ENCODE results near the gene CPSF6.
"Not testable (repeated sequence)": the region's sequence is repeated elsewhere in the genome, so short reads cannot be mapped to it uniquely, and the experiment has no call there.

The CPSF6 gene, protein sequence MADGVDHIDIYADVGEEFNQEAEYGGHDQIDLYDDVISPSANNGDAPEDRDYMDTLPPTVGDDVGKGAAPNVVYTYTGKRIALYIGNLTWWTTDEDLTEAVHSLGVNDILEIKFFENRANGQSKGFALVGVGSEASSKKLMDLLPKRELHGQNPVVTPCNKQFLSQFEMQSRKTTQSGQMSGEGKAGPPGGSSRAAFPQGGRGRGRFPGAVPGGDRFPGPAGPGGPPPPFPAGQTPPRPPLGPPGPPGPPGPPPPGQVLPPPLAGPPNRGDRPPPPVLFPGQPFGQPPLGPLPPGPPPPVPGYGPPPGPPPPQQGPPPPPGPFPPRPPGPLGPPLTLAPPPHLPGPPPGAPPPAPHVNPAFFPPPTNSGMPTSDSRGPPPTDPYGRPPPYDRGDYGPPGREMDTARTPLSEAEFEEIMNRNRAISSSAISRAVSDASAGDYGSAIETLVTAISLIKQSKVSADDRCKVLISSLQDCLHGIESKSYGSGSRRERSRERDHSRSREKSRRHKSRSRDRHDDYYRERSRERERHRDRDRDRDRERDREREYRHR

DNA sequence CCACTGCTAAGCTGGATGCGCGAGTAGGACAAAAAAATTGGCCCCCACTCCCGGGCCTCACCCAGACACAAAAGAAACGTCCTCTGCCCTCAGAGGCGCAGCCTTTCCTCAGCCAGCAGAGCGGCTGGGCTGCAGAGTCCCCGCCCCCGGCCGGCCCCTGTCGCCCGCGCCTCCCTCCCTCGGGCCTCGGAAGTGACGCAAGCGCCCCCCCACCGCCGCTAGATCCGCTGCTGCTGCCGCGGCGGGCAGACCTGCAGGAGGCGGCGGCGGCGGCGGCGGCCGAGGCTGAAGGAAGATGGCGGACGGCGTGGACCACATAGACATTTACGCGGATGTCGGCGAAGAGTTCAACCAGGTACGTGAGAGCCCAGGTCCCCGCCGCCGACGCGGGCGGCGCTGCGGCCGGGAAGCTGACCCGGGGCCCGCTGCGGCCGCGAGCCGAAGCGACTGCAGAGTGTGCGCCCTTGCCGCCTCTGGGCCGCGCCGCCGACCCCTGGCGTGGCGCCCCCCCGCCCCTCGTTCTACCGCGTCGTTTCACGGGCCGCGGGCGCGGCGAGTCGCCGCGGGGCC is at the start of gene CPSF6:
CPSF6 (plus strand) TSS at position 218 of the 570 bp plus-strand sequence; CDS start at position 296, 78 bp downstream.
- peak; percentile 89 for DNase-seq

DNA sequence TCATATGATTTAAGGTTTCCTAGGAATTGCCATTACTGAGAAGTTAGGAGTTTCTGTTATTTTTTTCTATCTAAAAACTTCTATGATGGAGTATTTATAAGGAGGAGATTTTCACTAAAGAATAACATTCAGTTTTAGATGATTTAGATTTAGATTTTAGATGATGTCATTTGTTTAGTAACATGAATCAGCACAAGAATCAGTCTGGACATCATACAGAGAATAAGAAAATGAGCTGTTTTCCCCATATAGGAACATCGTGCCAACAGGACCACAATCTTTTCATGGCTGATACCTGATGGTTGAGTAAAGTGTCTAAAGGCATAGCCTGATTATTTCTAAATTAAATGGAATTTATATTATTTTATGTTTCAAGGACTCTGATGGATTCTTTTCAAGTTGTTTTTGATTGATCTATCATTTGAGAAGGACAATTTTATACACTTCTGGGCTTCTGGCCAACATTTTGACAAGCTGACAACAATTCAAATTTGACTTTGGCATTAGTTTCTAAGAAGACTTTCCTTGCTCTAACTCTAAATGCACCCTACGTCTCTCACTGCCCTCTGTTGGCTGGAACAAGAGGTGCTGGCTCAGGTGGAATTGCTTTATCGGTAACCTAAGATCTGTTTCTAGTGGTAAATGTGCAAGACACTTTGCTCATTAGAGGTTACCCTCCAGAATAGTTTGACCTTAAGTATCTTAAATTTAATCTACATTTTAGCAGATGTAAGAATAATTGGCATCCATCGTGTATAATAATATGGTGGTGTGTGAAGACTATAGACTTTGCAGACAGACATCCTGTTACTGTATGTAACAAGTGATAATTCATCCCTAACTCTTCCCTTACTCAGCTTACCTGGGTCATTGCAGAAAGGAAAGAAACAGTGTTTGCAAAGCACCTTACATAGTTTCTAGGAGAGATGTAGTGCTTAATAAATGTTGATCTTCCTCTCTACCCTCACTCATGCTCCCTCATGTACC is 42.8 kb upstream of the CPSF6 start:
- no peak for DNase-seq

DNA sequence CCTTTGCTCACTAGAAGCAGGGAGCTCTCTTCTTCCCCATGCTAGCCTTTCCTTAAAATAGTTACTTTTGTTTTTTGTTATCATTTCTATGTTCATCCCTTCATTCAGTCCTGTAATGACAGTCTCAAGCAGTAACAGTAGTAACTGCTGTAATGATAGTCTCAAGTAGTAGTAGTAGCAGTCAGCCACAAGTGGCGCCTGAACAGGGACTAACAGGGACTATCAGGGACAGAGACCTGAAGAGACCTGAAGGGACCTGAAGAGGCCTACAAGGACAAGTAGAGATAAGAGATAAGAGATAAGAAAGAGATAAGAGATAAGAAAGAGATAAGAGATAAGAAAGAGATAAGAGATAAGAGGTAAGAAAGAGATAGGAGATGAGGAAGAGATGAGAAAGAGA is 39.4 kb upstream of the CPSF6 start:
- not testable (repeated sequence) for DNase-seq

DNA sequence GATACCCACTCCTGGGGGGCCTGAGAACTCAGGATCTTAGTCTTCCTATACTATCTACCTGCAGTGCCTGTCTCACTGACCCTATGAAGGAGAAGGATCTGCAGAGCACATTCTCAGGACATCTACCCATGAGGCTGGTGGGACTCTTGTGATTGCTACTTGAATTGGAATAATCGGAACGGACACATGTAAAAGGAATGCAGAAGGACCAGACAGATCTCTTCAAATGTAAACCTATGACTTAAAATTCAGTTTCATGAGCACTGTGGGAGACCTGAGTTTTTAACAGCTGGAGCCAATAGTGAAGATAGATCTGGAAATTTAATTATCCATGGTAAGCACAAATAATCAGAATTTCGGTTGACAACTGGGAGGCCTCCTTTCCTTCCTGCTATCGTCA is 35.2 kb upstream of the CPSF6 start:
- DNase-seq, result no peak

DNA sequence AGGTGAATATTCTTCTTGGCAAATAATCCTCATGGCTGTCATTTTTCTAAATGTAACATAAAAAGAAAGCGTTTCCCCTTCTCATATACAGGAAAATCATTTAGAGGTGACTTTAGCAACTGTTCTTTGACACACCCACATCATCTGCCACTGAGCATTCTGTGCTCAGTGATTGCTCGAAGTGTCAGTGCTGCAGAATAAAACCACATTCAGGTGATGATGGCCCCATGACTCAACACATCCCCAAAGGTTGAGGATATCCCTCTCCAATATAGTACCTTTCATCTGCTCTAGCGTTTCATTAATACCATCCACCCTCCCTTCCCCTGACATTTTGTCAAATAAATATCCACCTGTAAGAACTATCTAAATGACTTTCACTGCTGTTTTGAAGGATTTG is 28.7 kb upstream of the CPSF6 start:
- no peak for DNase-seq

DNA sequence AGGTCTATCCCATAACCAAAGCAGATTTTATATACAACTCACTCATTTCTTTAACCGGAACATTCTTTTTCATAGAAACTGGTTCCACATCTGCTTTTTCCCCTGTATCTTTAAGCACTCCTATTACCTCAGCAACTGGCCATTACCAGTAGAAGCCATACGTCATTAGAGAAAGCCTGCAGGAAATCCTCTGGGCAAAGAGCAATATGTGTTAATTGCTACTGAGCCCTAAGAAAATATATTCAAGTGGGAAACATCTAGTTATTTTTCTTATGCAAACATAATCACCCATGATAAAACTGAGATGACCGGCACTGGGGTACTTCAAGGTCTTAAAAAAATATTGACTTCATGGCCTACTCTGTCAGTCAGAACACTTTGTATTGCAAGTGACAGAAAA is 28.2 kb upstream of the CPSF6 start:
- no peak for DNase-seq

DNA sequence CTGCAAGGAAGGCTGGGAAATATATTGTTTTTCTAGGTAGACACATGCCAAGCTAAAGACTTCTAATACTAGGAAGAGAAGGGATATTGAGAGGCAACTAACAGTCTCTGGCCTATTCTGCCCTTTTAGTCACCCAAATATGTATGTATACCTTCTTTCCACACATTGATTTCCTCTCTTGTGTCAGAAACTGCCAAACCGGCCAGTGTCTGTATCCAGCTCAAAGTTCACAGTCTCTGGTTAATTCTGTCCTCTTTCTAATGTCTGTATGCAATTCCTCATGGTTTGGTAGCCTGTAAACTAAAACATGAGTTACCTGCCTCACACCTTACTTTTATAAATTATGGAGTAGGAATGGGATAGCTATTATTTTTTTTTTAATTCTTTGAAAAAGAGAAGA is 25.2 kb upstream of the CPSF6 start:
- DNase-seq, result no peak

DNA sequence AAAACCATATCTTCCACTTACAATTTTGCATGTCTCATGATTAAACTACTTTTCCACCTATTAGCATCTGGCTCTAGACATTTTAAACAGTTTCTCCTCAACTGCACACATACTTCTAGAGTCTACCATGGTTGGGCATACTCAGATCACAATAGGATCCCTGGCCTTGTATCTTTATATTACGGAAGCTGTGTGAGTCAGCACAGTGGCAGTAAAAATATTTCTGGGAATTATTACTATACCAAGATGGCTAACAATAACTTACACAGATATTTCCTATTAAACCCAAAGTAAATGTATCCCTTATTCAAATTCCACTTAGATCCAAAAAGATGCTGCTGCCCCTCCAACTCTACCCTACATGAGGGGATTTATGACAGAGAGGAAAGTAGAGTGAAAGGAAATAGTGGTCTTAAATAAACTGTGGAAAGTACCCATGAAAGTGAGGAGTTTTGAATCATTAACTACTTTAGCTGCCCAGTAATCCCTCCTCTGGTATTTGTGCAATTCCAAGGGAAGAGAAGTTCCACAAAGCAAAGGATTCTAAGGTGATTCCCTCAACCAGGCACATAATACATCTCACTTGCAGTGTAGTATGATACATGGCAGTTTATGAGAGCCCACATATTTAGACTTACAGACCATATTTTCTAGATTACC is 14.0 kb upstream of the CPSF6 start:
- DNase-seq, result no peak

DNA sequence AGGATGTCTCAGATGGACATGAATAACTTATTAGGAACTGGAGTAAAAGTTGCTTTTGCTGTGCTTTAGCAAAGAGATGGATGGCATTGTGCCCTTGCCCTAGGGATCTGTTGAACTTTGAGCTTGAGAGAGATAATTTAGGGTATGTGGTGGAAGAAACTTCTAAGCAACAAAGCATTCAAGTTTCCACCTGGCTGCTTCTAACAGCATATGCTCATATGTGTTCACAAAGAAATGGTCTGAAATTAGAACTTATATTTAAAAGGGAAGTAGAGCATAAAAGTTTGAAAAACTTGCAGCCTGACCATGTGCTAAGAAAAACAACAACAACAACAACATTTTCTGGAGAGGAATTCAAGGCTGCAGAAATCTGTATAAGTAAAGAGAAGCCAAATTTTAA is 7.9 kb upstream of the CPSF6 start:
- no peak for DNase-seq

DNA sequence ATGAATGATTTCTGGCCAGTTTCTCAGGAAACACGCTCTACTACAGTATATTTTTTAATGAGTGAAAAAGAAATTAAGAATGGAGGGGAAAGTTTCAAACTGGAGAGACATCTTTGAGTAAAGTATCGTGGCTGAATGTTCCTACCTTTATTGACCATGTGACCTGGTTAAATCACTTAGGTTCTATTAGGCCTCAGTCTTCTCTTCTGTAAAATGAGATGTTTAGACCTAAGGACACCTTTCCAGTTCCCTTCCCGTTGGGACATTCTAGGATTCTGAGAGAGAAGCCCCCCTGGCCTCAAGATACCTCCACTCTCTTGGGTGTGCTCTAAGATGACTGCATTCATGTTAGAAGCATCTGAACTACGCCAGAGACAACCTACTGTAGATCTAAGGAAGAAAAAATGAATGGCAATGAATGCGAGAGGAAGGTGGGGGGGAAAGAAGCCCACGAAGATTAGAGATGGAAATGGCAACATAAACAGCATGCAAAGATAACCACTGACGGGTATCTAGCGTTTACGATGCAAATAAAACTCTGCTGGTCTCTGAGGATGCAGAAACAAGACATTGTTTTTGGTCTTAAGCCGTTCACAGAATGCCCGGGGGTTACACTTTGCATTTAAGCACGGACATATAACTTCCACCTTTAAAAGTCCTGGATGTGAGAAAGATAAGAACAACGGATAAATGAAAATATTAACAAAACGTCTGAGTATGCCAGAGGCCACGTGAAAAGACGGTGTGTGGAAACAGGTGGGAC is 599 bp upstream of the CPSF6 start:
- no peak for DNase-seq

DNA sequence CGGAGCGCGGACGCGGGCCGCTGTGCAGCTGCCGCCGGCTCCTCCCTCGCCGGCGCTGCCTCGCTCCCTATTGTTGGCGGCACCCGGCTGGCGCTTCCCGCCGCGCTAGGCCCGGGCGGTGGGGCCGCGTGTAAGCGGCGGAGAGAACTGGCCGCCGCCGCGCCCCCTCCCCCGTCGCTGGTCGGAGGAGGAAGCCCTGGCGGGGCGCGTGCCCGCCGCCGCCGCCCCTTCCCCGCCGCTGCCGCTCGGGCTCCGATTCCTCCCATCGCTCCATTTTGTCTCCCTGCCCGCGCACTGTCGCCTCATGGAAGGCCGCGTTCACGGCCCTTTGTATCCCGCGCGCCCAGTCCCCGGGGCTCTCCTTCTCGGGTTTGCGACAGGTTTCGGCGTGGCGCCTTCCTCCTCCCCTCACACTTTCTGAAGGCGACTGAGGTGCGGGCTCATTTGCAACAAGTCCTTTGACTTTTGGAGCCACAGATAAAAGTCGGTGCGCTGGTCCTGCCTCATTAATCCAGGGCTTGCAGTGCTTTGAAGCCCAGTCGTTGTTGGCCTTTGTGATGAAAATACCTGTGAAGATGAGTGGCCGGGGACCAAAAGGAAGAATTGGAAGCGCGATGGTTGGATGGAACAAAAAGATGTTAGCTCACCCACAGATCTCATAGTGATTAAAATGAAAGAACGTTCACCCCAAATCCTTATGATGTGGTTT is 707 bp downstream of the CPSF6 start:
- DNase-seq, result peak; percentile 38

DNA sequence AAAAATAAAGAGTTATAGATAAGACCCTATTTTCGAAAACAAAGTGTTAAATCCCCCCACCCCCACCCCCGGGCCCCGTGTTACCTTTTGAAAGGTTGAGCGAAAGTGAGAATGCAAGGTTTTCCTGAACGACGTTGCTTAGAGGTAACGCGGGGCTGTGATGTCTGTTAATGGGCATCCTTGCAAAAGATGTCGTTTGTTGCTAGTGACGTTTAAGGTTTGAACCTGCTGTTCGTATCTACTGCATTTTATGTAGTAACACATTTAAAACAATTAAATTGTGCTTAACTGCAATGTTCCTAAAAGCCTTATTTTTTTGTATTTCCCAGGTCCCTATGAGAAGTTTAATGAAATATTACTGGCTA is 1.2 kb downstream of the CPSF6 start:
- no peak for DNase-seq

DNA sequence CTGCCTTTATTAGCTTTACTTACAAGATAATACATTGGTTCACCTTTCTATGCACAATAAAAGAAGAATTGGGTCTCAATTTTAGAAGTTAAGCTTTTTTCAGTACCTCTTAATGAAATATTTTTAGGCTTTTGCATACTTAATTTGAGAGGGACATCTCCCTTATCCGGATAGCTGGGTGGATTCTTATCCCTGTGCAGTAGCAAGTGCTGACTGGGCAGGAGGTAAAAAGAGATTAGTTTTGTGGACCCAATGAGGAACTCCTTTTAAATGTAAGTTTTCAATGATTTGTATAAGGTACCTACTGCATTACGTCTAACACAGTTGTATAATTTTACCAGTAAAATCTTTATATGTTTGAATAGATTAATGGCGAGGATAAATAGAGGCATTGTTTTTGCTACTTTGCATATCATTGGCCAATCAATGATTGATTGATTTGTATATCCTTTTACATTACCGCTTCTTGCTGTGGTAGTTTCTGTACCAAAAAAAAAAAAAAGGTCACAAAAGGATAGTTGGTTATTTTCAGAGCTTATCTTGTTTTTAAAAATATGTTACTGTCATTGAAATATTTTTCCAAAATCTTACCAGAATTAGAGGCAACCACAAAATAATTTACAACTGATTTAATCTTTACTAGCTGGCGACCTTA is 2.2 kb downstream of the CPSF6 start:
- DNase-seq, result no peak

DNA sequence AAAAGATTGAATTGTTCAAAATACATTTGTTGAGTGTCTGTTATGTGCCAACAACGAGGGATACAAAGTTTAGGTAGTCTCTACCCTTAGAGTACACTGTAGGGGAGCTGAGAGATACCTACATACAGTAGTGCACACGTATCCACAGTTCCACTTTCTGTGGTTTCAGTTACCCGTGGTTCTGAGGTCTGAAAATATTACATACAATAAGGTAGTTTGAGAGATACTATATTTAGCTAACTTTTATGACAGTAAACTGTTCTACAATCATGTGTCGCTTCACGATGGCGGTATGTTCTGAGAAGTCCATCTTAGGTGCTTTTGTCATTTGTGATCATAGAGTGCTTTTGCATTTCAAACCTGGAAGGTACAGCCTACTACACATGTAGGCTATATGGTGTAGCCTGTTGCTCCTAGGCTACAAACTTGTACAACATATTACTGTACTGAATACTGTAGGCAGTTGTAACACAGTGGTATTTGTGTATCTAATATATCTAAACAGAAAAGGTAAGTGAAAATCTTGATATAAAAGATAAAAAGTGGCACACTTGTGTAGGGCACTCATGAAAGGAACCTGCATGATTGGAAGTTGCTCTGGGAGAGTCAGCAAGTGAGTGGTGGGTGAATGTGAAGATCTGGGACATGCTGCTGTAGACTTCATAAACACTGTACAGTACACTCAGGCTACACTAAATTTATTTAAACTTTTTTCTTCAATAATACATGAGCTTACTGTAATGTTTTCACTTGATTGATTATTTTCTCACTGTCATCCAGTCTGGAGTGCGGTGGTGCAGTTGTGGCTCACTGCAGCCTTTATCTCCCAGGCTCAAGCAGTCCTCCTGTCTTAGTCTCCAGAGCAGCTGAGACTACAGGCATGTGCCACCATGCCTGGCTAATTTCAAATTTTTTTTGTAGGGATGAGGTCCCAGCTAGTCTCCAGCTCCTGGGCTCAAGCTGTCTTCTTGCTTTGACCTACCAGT is 4.0 kb downstream of the CPSF6 start:
- no peak for DNase-seq

DNA sequence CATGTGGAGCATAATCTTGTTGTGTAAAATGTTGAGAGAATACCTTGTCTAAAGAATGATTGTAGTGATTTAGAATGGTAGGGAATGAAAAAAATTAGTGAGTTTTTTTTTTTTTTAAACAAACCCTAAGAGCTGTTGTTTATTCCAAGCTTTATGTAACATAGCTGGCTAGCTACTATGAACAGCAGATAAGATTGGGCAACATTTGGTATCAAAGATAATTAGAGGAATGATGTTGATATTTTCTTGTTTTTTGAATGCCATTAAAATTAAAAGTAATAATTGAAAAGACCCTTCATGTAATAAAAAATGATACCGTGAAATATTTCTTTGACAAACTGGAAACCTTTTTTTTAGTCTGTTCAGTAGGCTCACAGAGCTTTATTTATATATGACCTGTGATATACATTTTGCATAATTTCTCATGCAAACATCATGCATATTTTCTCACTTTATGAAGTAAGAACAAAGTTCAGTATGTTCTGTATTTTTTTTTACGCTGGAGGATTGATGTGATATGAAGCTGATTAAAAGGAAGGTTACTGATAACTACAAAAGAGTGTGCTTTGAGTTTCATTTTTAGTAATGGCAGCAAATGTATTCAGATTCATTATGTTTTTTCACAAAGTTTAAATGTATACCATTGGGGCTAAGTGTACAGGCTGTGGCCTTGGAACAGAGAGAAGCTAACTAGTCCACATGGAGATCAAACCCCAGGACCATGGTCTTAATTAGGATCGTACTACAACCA is 8.1 kb downstream of the CPSF6 start:
- DNase-seq, result no peak

DNA sequence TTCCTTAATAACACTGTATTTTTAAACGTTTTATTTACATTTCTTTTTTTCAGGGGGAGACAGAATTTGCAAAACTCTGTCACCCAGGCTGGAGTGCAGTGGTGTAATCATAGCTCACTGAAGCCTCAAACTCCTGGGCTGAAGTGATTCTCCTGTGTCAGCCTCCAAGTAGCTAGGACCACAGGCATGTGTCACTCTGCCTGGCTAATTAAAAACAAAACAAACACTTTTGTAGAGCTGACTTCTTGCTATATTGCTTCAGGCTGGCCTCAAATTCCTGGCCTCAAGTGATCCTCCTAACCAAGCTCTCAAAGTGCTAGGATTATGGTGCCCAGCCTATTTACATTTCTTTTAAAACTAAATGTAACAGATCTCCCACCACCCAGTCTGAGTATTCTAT is 12.7 kb downstream of the CPSF6 start:
- no peak for DNase-seq

DNA sequence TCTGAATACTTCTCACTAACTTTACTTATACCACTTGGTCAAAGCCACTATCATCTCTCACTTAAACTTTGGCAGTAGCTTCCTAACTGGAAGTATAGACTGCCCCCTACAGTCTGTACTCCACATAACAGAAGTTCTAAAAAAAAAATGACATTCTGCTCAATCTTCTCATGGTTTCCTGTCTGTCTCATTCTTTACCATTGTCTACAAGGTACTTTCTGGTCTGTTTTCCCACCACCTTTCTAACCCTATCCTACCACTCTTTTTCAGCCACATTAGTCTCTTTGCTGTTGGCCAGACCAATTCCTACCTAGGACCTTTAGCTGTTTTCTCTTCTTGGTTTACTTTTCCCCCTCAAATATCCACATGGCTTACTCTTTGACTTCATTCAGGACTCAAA is 14.7 kb downstream of the CPSF6 start:
- DNase-seq, result peak; percentile 4

DNA sequence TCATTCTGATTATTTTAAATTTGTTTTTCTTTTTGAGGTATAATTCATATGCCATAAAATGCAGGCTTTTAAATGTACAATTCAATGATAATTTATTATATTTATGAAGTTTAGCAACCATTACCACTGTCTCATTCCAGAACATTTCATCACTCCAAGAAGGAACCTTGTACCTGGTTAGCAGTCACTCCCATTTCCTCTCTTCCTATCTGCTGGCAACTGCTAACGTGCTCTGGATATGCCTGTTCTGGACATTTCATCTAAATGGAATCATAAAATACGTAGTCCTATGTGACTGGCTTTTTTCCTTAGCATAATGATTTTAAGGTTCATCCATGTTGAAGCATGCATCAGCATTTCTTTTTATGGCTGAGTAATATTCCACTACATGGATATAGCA is 15.5 kb downstream of the CPSF6 start:
- no peak for DNase-seq

DNA sequence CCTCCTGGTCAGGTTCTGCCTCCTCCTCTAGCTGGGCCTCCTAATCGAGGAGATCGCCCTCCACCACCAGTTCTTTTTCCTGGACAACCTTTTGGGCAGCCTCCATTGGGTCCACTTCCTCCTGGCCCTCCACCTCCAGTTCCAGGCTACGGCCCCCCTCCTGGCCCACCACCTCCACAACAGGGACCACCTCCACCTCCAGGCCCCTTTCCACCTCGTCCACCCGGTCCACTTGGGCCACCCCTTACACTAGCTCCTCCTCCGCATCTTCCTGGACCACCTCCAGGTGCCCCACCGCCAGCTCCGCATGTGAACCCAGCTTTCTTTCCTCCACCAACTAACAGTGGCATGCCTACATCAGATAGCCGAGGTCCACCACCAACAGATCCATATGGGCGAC is 19.3 kb downstream of the CPSF6 start:
- DNase-seq, result no peak
